GM21515 (cell line): Measurements from ENCODE around the gene BST1.

Experiments
- ATAC-seq: cut with Tn5 transposase; IDR thresholded peaks from one replicate; pipeline ENCODE4 v1.9.1; 2021; ENCODE audit not compliant: unreplicated experiment

Gene BST1

DNA sequence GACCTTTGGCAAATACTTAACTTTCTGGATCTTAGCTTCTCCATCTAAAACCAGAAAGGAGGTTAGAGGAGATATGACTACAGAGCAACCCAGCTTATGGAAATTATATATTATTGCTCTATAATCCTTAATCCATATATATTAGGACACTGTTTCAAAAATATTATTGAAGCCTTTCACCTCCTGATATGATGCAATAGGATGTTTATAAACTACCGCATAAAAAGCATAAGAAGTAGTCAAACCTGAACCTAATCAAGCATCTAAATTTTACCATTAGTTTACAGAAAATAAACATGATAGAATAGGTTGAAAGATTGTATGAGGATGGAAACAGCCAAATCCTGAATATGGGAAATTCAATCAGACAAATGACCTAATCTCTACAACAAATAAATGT, 26.8 kb upstream of the BST1 start:
- no peak for ATAC-seq

DNA sequence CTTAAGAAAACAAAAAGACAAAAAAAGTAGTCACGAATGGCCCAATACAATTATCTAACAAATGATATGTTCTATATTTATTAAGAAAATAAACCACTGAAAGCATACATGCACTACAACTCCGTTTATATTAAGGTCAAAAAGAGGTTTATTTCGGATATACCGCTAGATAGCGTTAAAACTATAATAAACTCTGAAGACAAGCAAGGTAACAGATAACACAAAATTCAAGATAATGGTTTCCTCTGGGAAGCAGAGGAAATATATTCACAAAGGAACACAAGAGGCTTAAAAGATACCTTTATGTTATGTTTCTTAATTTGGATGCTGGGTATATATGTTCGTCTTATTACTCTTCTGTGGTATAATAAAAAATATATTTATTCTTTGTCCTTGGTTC, 26.0 kb upstream of the BST1 start:
- no peak for ATAC-seq

- ATAC-seq = no peak
Measured at GRCh38 chr4:15677507-15677988, 25.3 kb upstream of the BST1 start.

DNA sequence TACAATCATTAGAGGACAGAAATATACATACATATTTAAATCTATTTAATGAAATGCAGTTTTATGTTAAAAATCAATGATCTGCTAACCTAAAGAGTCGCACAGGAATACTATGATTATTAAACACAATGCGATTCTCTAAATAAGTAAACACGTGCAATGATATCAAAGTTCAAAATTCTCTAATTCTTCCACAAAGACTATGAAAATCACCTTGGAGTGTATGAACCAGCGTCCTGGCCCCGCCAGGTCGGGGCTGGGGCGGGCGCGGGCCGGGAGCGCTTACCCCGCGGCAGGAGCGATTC, 21.8 kb upstream of the BST1 start:
- ATAC-seq = no peak

DNA sequence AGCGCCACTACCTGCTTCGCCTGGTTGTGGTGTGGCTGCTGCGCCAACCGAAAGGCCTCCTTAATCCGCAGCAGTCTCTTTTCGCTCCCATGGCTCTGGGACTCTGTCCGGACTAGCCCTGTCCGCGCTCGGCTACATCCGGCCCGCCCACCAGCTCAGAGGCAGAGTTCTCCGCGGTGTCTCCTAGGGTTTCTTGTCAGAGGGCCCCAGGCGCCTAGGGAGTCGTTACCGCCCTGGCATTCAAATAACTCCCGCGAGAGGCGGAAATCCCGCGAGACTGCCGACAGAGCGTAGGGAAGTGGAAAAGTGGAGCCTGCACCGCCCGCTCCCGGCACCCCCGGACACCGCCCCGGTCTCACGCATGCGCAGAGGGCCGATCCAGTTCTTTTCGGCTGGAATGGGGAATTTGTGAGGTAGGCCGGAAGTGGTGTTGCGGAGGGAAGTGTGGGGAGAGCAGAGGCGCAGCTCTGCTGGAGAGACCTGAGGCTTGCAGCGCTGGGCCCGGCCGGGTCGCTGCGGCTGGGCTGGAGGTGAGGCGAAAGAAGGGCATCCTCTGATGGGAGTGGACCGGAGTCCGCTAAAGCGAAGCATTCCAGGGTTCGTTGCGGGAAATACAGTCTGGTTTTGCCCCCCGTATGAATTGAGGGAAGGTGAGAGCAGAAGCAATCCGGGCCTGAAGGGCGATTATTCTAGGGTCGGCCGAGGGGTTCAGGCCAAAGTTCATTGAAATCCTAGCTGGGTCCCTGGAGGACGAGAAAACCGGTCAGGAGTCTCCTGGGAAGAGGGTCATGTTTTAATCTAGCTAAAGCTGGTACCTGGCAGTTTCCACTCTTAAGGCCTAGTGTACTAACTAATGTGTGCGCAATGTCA, 21.3 kb upstream of the BST1 start, which contains the start of gene FAM200B:
Gene FAM200B, plus strand, starts transcription at position 456 of the 870 bp plus-strand sequence. CDS start 5,151 bp downstream, outside the sequence.
- peak; percentile 93 for ATAC-seq

- ATAC-seq = peak; percentile 4
Measured at GRCh38 chr4:15682242-15683142, 20.4 kb upstream of the BST1 start.

DNA sequence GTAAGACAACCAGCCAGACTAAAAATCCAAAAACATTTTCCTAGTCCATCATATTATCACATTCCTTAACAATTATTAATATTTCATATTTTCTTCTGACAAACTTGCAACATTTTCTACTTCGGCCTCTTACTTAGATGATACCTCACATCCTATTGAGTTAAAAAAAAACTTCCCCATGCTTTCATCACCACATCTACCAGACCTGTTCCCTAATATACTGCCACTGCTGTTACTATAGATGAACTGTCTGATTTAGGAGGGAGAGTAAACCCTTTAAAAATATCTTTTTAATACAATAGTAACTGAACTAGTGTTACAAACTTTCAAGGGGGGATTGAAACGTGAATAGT, 19.7 kb upstream of the BST1 start:
- no peak for ATAC-seq

- no peak for ATAC-seq
Measured at GRCh38 chr4:15684498-15684897, 18.4 kb upstream of the BST1 start.

DNA sequence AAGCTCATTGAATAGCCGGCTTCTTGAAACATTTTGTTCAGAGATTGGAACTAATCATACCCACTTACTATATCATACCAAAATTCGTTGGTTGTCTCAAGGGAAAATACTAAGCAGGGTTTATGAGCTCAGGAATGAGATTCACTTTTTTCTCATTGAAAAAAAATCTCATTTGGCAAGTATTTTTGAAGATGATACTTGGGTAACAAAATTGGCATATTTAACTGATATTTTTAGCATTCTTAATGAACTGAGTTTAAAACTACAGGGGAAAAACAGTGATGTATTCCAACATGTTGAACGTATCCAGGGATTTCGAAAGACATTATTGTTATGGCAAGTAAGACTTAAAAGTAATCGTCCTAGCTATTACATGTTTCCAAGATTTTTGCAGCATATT, 14.8 kb upstream of the BST1 start:
- ATAC-seq = no peak

DNA sequence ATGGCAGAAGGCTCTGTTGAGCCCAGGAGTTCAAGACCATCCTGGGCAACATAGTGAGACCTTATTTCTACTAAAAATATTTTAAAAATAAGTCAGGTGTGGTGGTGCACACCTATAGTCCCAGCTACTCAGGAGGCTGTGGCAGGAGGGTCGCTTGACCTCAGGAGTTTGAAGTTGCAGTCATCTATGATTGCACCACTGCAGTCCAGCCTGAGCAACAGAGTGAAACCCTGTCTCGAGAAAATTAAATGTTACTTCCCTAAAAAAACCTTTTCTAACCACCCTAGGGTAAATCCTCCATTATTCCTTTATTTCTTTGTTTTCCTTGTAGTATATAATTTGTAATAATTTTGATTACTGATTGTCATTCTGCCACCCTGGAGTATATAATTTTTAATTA, 13.3 kb upstream of the BST1 start:
- no peak for ATAC-seq

- no peak for ATAC-seq
Measured at GRCh38 chr4:15690020-15690809, 12.7 kb upstream of the BST1 start.

DNA sequence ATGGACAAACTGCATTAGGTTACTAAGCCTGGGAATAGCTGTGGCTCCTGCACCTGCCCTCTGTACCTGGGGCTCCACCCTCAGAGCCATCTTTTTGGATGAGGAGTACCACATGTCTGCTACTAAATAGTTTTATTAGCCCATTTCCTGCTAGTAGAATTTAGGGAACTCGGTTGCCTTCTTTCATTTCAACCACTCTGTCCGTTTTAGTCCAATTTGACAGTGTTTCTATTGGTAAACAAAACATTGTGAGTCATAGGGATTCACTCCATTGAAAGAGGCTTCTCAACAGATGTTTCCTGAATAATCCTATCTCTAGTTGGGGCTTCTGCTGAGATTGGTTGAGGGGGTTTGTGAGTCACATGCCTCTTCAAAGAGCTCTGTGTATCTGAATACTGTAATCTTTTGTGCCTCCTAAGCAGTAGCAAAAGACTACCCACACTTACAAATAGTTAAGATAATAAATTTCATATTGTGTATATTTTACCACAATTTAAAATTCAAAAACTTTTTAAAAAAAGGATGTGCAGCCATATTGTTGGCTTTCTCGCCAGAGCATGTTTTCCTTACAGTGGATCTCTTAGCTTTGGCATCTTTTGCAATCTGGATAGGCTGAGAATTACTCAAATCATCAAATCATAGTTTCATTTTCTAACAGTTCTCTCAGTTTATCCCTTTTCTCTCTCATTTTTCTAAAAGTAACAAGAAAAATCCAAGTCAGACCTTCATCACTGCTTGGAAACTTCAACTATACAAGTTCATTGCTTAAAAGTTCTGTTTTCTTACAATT, 11.3 kb upstream of the BST1 start:
- no peak for ATAC-seq

DNA sequence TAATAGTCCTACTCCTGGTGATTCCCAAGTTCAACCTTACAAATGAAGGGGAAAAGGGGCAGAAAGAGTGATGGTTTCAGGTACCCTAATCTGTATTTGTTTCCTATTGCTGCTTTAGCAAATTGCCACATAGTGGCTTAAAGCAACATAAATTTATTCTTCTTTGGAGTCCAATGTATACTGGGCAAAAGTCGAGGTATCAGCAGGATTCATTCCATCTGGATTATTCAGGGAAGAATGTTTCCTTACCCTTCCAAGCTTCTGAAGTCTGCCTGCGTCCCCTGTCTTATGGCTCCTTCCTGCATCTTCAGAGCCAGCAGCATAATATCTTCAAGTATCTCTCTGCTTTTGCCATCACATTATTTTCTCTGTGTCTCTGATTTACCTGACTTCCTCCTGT, 10.3 kb upstream of the BST1 start:
- ATAC-seq = no peak

DNA sequence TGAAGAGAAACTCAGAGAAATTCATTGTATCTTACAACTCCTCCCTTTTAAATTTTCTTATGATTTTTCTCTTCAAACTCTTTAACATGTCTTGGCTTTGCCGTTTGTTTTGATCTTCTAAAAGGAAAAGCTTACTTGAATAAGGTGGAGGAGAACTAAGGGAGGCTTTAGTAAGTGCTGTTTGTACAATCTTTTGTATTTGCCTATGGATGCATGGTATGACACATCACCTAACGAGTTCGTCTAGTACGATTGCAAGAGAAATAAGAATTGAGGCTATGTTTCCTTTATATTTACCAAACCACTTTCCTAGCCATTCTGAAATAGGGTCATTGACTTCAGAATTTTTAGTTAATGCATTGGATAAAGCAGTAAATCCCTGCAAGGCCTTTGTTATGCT, 8.4 kb upstream of the BST1 start:
- no peak for ATAC-seq

- ATAC-seq = no peak
Measured at GRCh38 chr4:15695240-15695699, 7.6 kb upstream of the BST1 start.

GRCh38 chr4:15695729-15696128, 7.1 kb upstream of the BST1 start:
- ATAC-seq = no peak

GRCh38 chr4:15696866-15697265, 6.0 kb upstream of the BST1 start:
- ATAC-seq = no peak

- ATAC-seq = no peak
Measured at GRCh38 chr4:15703439-15703838, 574 bp downstream of the BST1 start.

GRCh38 chr4:15704129-15704528, 1.3 kb downstream of the BST1 start:
- no peak for ATAC-seq

DNA sequence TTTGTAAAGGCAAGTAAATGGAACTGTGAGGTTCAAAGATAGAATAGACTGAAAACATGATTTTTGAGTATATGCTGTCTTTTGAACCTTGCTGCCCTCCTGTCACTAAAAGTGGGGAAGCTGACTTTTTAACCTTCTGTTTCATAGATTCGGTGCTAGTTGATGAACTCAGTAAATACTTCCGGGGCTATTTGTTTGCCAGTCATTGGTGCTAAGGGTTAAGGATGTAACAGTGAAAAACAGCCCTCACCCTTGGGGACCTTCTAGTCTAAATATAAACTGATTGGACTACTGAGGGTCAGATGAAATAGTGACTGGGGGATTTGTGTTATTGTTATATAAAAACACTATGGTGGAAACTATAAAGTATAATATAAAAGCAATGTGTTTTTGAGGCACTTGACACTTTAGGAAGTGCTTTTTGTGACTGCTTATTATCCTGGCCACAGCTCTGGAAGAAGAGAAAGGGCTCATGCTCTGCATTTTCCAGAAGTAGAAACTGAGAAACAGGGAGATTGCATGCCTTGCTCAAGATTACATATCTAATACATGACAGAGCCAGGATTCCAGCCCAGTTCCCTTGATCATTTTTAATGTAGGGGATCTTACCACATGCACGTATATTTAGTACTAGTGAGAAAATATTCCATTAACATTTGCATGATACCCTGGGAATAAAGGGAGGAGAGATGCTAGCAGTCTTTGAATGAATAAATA, 3.9 kb downstream of the BST1 start:
- no peak for ATAC-seq
